ENCODE measurements around the gene MAP4. TPM values are rescaled to one million over a fixed set of nuclear protein-coding genes. Genes with fewer than 3 reads are reported as not detected.

MAP4 gene
- total and polyA plus RNA-seq, 2 donors (not counting 3 experiments of a cell fraction or from before 2014, with no cell fraction given), result 121 to 290 TPM

- Histone ChIP-seq H3K4me3 (replicated peaks in 1 of 3; ENCODE audit: insufficient read depth in 1 of 3, low read depth in 1 of 3, low read length in 3 of 3) (no peak overlapping the region), H3K27me3 (ENCODE audit: control insufficient read depth in 2 of 2, insufficient read depth in 2 of 2, low read length in 2 of 2) (no peaks in the 10 kb centered on the region), H4K20me1 (replicated peaks; ENCODE audit: control insufficient read depth, extremely low read depth, insufficient read depth, low read length) (no peaks in the 10 kb centered on the region), H3K9me3 (replicated peaks; ENCODE audit: control insufficient read depth, insufficient read depth, low read length) (no peaks in the 10 kb centered on the region), H2AFZ (ENCODE audit: low read depth, low read length) (no peak overlapping the region), H3K36me3 (ENCODE audit: control insufficient read depth in 2 of 2, extremely low read depth in 1 of 2, insufficient read depth in 2 of 2, low read length in 2 of 2) (peaks cover 21 to 40% of the 10 kb centered on the region in 2 experiments), H3K9ac (replicated peaks; ENCODE audit: extremely low read depth, insufficient read depth, low read length) (no peak overlapping the region), H3K9me1 (replicated peaks; ENCODE audit: control insufficient read depth, extremely low read depth, insufficient read depth, low read length) (no peaks in the 10 kb centered on the region), H3K4me2 (ENCODE audit: insufficient read depth, low read length) (no peak overlapping the region), H3K27ac (ENCODE audit: insufficient read depth, low read depth, low read length) (no peak overlapping the region), H3K4me1 (ENCODE audit: control insufficient read depth, extremely low read depth, insufficient read depth, low read length) (no peaks in the 10 kb centered on the region), H3K79me2 (ENCODE audit: control insufficient read depth, insufficient read depth, low read length) (no peaks in the 10 kb centered on the region)
- TF ChIP-seq POLR2A (IDR thresholded peaks at IDR 0.05; ENCODE audit: low read depth, low read length) (no peak), CTCF (IDR thresholded peaks at IDR 0.05; ENCODE audit: extremely low read depth in 1 of 2, insufficient read depth in 1 of 2, low read depth in 1 of 2, low read length in 2 of 2) (no peak), JUN (IDR thresholded peaks at IDR 0.05; ENCODE audit: borderline replicate concordance, insufficient read depth, insufficient read length, low read depth) (no peak), POLR2AphosphoS5 (IDR thresholded peaks at IDR 0.05; ENCODE audit: insufficient read depth, low read depth, low read length) (no peak), EZH2 (IDR thresholded peaks at IDR 0.05; ENCODE audit: borderline replicate concordance, low read depth, low read length, severe bottlenecking) (no peak), MYC (IDR thresholded peaks at IDR 0.05; ENCODE audit: low read depth, low read length) (no peak), GATA2 (IDR thresholded peaks at IDR 0.05; ENCODE audit: insufficient read depth, insufficient read length, low read depth, low read length) (no peak), FOS (IDR thresholded peaks at IDR 0.05; ENCODE audit: borderline replicate concordance, insufficient read depth, low read length) (no peak), MAX (IDR thresholded peaks at IDR 0.05; ENCODE audit: insufficient read depth, insufficient read length) (no peak)
- dilution Hi-C loops (cut with MboI; ENCODE audit: extremely low pct_ligation_motif_present, low sequenced_read_pairs) (no loop called here), intact Hi-C loops (cut with micrococcal nuclease) (no loop called here)
- ChIA-PET CTCF (interaction anchor here (1.4 to 2.1 kb wide), 2 partner anchors 30 to 290 kb away, joined by 4 to 8 read pairs; no protein-coding TSS in a partner anchor), POLR2A (no interaction called here)
- no peak for DNase-seq (ENCODE audit: low read depth, low spot score)
- FAIRE-seq, result no peak
- BruUV-seq (replicated peaks), result no TSS peak
These were observed 148.7 kb downstream of the MAP4 start for GRCh38 chr3:47867451-47868044.

Measured in endothelial cell of umbilical vein (primary cell).